ENCODE measurements around the gene CD163L1.
"Not testable (repeated sequence)": the region's sequence is repeated elsewhere in the genome, so short reads cannot be mapped to it uniquely, and the experiment has no call there.

Gene CD163L1

GRCh38 chr12:7404275-7404674 lies 39.7 kb downstream of the CD163L1 start:
- no peak for DNase-seq (ENCODE audit: low spot score)

- DNase-seq (ENCODE audit: low spot score) = no peak
Observed at GRCh38 chr12:7403466-7403865, 40.5 kb downstream of the CD163L1 start.

- no peak for DNase-seq (ENCODE audit: low spot score)
Observed at GRCh38 chr12:7399089-7399488, 44.9 kb downstream of the CD163L1 start.

- no peak for DNase-seq (ENCODE audit: low spot score)
Observed at GRCh38 chr12:7396418-7396817, 47.5 kb downstream of the CD163L1 start.

- no peak for DNase-seq (ENCODE audit: low spot score)
Observed at GRCh38 chr12:7395950-7396349, 48.0 kb downstream of the CD163L1 start.

- DNase-seq (ENCODE audit: low spot score) = no peak
Observed at GRCh38 chr12:7387289-7387688, 56.7 kb downstream of the CD163L1 start.

GRCh38 chr12:7383157-7383556 lies 60.8 kb downstream of the CD163L1 start:
- DNase-seq (ENCODE audit: low spot score) = no peak

GRCh38 chr12:7376196-7376595 lies 67.8 kb downstream of the CD163L1 start:
- no peak for DNase-seq (ENCODE audit: low spot score)

- DNase-seq (ENCODE audit: low spot score) = no peak
Observed at GRCh38 chr12:7375145-7375543, 68.8 kb downstream of the CD163L1 start.

- no peak for DNase-seq (ENCODE audit: low spot score)
Observed at GRCh38 chr12:7374423-7375144, 69.4 kb downstream of the CD163L1 start.

- DNase-seq (ENCODE audit: low spot score) = no peak
Observed at GRCh38 chr12:7373226-7373625, 70.7 kb downstream of the CD163L1 start.

GRCh38 chr12:7369274-7369729 lies 74.7 kb downstream of the CD163L1 start:
- no peak for DNase-seq (ENCODE audit: low spot score)

- no peak for DNase-seq (ENCODE audit: low spot score)
Observed at GRCh38 chr12:7362734-7363133, 81.2 kb downstream of the CD163L1 start.

- DNase-seq (ENCODE audit: low spot score) = no peak
Observed at GRCh38 chr12:7361265-7361664, 82.7 kb downstream of the CD163L1 start.

GRCh38 chr12:7354529-7354928 lies 89.4 kb downstream of the CD163L1 start:
- no peak for DNase-seq (ENCODE audit: low spot score)

GRCh38 chr12:7352661-7353060 lies 91.3 kb downstream of the CD163L1 start:
- no peak for DNase-seq (ENCODE audit: low spot score)

GRCh38 chr12:7351177-7351576 lies 92.8 kb downstream of the CD163L1 start:
- no peak for DNase-seq (ENCODE audit: low spot score)

GRCh38 chr12:7349418-7349817 lies 94.5 kb downstream of the CD163L1 start:
- DNase-seq (ENCODE audit: low spot score) = no peak

GRCh38 chr12:7346551-7347225 lies 97.3 kb downstream of the CD163L1 start:
- no peak for DNase-seq (ENCODE audit: low spot score)

- DNase-seq (ENCODE audit: low spot score) = no peak
Observed at GRCh38 chr12:7344833-7345606, 98.9 kb downstream of the CD163L1 start.

GRCh38 chr12:7339675-7340074 lies 104.3 kb downstream of the CD163L1 start:
- DNase-seq (ENCODE audit: low spot score) = no peak

- DNase-seq (ENCODE audit: low spot score) = not testable (repeated sequence)
Observed at GRCh38 chr12:7337790-7338189, 106.2 kb downstream of the CD163L1 start.

- DNase-seq (ENCODE audit: low spot score) = no peak
Observed at GRCh38 chr12:7327918-7328317, 116.0 kb downstream of the CD163L1 start.
